GM23338 (cell line): ENCODE results near the gene HOXA5.

Experiments used
- CREB1 ChIP-seq: fragments of 250-450 bp; sonication (Bioruptor Pico); IDR thresholded peaks from 2 replicates; pipeline ENCODE4 v1.5.0; 2020; ENCODE audit warnings: low read depth, mild to moderate bottlenecking, moderate library complexity
- EZH2 ChIP-seq: fragments of 200-600 bp; sonication (generic); IDR thresholded peaks from one replicate; pipeline ENCODE4 v1.8.0; 2017; ENCODE audit warnings: antibody characterized with exemption, mild to moderate bottlenecking, low read depth; ENCODE audit not compliant: unreplicated experiment
- EZH2phosphoT487 ChIP-seq: fragments of 200-600 bp; sonication (generic); IDR thresholded peaks from one replicate; pipeline ENCODE4 v1.8.1; 2018; ENCODE audit warnings: antibody characterized with exemption; ENCODE audit not compliant: unreplicated experiment
- JUNB ChIP-seq: IDR thresholded peaks from one replicate; pipeline ENCODE4 v1.6.1; 2016; ENCODE audit warnings: antibody characterized with exemption; ENCODE audit not compliant: unreplicated experiment
- POLR2AphosphoS5 ChIP-seq: IDR thresholded peaks from 2 replicates; pipeline ENCODE4 v1.6.1; 2016; ENCODE audit warnings: antibody characterized with exemption, low read depth
- ZNF114 ChIP-seq: fragments of 250-450 bp; sonication (Bioruptor Pico); IDR thresholded peaks from 2 replicates; pipeline ENCODE4 v1.5.0; 2020; ENCODE audit warnings: mild to moderate bottlenecking, moderate library complexity
- TF ChIP-seq, protein P1 (sequence below), 2 experiments: fragments of 200-600 bp in 1 of 2; sonication (generic) in 1 of 2; conservative IDR thresholded peaks; 2 replicates each; pipeline versions ENCODE4 v1.5.1 to v1.6.1; 2016 to 2017; ENCODE audit warnings: antibody characterized with exemption in 2 of 2, low read depth in 2 of 2, mild to moderate bottlenecking in 2 of 2, moderate library complexity in 1 of 2
- TF ChIP-seq, protein P2 (sequence below): IDR thresholded peaks from one replicate; pipeline ENCODE4 v1.6.1; 2018; ENCODE audit warnings: antibody characterized with exemption; ENCODE audit not compliant: unreplicated experiment

DNA sequence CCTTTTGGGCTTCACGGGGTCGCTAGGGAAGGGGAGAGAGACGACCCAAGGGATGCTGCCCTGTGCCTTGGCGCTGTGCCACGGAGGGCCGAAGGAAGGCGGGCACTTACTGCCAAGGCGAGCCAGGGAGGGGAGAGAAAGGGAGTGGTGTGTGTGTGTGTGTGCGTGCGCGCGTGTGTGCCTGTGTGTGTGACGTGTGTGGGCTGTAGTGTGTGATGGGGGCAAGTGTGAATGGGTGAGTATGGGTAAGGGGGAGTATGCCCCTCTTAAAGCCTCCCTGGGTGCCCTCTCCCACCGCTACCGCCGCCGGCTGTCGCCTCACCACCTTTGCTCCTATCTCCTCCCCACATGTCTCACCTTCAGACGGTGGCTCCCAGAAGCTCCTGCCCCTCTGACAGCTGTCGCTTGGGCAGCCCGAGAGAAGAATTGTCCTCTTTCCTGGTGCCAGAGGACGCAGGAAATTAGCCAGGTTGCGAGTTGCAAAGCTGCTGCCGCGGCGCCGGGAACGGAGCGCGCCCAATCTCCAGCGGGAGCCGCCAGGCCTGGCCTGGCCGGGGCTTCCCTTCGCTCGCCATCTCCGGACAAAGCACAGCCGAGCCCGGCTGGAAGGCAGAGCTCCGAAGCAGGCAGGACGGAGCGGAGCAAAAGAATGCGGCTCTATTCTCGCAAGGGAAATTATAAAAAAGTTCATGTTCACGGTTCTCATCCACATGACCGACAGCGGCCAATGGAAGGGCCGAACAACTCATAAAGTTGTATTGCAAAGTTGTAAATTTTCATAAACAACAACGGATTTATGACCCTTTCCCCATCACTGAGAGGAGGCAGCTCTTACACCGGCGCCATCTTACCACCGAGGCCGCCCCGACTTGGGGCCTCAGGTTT lies 8.7 kb upstream of the HOXA5 start, which contains the start of gene HOXA3:
- TF ChIP-seq, protein P1, sequence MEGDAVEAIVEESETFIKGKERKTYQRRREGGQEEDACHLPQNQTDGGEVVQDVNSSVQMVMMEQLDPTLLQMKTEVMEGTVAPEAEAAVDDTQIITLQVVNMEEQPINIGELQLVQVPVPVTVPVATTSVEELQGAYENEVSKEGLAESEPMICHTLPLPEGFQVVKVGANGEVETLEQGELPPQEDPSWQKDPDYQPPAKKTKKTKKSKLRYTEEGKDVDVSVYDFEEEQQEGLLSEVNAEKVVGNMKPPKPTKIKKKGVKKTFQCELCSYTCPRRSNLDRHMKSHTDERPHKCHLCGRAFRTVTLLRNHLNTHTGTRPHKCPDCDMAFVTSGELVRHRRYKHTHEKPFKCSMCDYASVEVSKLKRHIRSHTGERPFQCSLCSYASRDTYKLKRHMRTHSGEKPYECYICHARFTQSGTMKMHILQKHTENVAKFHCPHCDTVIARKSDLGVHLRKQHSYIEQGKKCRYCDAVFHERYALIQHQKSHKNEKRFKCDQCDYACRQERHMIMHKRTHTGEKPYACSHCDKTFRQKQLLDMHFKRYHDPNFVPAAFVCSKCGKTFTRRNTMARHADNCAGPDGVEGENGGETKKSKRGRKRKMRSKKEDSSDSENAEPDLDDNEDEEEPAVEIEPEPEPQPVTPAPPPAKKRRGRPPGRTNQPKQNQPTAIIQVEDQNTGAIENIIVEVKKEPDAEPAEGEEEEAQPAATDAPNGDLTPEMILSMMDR (conservative IDR thresholded peaks at IDR 0.05; ENCODE audit: low read depth in 2 of 2): no peak
- TF ChIP-seq POLR2AphosphoS5 (no peak), EZH2 (peak; percentile 97), EZH2phosphoT487 (peak; percentile 94), ZNF114 (CRISPR knock-in tag) (no peak), CREB1 (no peak), JUNB (no peak)
- TF ChIP-seq, protein P2, sequence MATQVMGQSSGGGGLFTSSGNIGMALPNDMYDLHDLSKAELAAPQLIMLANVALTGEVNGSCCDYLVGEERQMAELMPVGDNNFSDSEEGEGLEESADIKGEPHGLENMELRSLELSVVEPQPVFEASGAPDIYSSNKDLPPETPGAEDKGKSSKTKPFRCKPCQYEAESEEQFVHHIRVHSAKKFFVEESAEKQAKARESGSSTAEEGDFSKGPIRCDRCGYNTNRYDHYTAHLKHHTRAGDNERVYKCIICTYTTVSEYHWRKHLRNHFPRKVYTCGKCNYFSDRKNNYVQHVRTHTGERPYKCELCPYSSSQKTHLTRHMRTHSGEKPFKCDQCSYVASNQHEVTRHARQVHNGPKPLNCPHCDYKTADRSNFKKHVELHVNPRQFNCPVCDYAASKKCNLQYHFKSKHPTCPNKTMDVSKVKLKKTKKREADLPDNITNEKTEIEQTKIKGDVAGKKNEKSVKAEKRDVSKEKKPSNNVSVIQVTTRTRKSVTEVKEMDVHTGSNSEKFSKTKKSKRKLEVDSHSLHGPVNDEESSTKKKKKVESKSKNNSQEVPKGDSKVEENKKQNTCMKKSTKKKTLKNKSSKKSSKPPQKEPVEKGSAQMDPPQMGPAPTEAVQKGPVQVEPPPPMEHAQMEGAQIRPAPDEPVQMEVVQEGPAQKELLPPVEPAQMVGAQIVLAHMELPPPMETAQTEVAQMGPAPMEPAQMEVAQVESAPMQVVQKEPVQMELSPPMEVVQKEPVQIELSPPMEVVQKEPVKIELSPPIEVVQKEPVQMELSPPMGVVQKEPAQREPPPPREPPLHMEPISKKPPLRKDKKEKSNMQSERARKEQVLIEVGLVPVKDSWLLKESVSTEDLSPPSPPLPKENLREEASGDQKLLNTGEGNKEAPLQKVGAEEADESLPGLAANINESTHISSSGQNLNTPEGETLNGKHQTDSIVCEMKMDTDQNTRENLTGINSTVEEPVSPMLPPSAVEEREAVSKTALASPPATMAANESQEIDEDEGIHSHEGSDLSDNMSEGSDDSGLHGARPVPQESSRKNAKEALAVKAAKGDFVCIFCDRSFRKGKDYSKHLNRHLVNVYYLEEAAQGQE: no peak
